Activated CD8-positive, alpha-beta T cell treated with anti-CD3 and anti-CD28 coated beads, Interleukin-2, amount 10 ng/mL, durations not matched to agents 7 days and 5 days (primary cell): ENCODE results near the gene ESYT3. TPM values are rescaled to one million over a fixed set of nuclear protein-coding genes. Genes with fewer than 3 reads are reported as not detected.
"Not testable (repeated sequence)": the region's sequence is repeated elsewhere in the genome, so short reads cannot be mapped to it uniquely, and the experiment has no call there.

Source experiments
- ATAC-seq: fragments of 150-1000 bp; cut with Tn5 transposase; one replicate; pipeline ENCODE4 v1.10.0; 2021; ENCODE audit warnings: moderate library complexity
- CTCF ChIA-PET: fragments of 350-600 bp; sonication (Branson Sonifier 250); formaldehyde crosslinking; loops from one replicate; lab custom pipeline; 2021; ENCODE audit warnings: antibody characterized with exemption; lab: Charles Lee
- POLR2A ChIA-PET: fragments of 350-600 bp; sonication (Branson Sonifier 250); formaldehyde crosslinking; loops from one replicate; lab custom pipeline; 2021; ENCODE audit warnings: antibody characterized with exemption; lab: Charles Lee
- DNase-seq: peaks from one replicate; pipeline ENCODE4 v3.0.0-alpha.2; 2020
- H3K27ac Mint-ChIP-seq: one replicate; pipeline ENCODE4 v1.8.0; 2021; ENCODE audit warnings: mild to moderate bottlenecking, mixed read lengths
- H3K27me3 Mint-ChIP-seq: one replicate; pipeline ENCODE4 v1.8.0; 2021; ENCODE audit warnings: low read depth, mixed read lengths
- H3K36me3 Mint-ChIP-seq: one replicate; pipeline ENCODE4 v1.8.0; 2021; ENCODE audit warnings: low read depth, mixed read lengths
- H3K4me1 Mint-ChIP-seq: one replicate; pipeline ENCODE4 v1.8.0; 2021; ENCODE audit warnings: low read depth, mixed read lengths
- H3K4me3 Mint-ChIP-seq: one replicate; pipeline ENCODE4 v1.8.0; 2021; ENCODE audit warnings: mild to moderate bottlenecking, mixed read lengths
- H3K9me3 Mint-ChIP-seq: one replicate; pipeline ENCODE4 v1.8.0; 2022; ENCODE audit warnings: mixed read lengths; ENCODE audit not compliant: insufficient read depth
- total RNA-seq, 2 experiments: library from RNA; stranded (reverse); gene quantifications; one replicate each; pipeline ENCODE4 v1.2.3, GENCODE V29; 2021

Gene ESYT3
- total RNA-seq, 2 experiments from 2014 or later = 0.16 to 0.18 TPM

DNA sequence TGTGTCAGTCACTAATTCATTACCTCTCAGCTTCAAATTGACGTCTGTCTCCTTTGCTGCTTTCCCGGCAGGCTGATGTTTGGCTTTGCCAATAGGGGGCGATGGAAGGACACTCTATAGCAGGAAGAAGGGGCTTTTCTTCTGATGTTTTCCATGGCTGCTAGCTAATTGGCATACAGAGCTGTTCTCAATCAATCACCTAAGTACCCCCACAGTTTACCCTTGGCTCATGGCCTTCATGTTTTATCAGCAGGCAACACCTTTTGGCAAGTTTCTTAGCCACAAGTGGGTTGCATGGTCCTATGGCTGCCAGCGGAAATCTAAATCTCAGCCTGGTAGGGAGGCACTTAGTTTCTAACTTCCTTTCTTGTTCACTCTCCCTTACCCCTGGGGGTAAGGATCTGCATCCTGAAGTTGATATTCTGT is 45.0 kb downstream of the ESYT3 start:
- POLR2A ChIA-PET = no interaction called here
- peak; percentile 60 for DNase-seq
- H3K4me1 Mint-ChIP-seq = no peaks in the 10 kb centered on the region

DNA sequence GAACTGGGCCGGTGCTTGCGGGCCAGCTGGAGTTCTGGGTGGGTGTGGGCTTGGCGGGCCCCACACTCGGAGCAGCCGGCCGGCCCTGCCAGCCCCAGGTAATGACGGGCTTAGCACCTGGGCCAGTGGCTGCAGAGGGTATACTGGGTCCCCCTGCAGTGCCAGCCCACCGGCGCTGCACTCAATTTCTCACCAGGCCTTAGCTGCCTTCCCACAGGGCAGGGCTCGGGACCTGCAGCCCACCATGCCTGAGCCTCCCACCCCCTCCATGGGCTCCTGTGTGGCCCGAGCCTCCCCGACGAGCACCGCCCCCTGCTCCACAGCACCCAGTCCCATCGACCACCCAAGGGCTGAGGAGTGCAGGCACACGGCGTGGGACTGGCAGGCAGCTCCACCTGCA is 50.3 kb downstream of the ESYT3 start:
- DNase-seq, H3K4me1 Mint-ChIP-seq, H3K27me3 Mint-ChIP-seq, POLR2A ChIA-PET, H3K27ac Mint-ChIP-seq, H3K4me3 Mint-ChIP-seq, ATAC-seq: not testable (repeated sequence)
- Mint-ChIP-seq H3K36me3 (peaks cover 11% of the 10 kb centered on the region), H3K9me3 (peaks cover 27% of the 10 kb centered on the region)
- CTCF ChIA-PET = interaction anchor here (1.7 kb wide), 1 partner anchor 109 kb away, joined by 4 read pairs; the partner anchor contains the start of gene CEP70

More for the DNA sequence above, 45.0 kb downstream of the ESYT3 start:
- ATAC-seq = peak; percentile 42
- Mint-ChIP-seq H3K4me3 (no peak overlapping the region), H3K27ac (no peak overlapping the region), H3K9me3 (no peaks in the 10 kb centered on the region), H3K36me3 (no peaks in the 10 kb centered on the region), H3K27me3 (peaks cover 8% of the 10 kb centered on the region)
- CTCF ChIA-PET = interaction anchor here (0.6 to 3.4 kb wide), 34 partner anchors 9 to 444 kb away, joined by 3 to 76 read pairs (median 4); partner anchors contain the start of gene CEP70

DNA sequence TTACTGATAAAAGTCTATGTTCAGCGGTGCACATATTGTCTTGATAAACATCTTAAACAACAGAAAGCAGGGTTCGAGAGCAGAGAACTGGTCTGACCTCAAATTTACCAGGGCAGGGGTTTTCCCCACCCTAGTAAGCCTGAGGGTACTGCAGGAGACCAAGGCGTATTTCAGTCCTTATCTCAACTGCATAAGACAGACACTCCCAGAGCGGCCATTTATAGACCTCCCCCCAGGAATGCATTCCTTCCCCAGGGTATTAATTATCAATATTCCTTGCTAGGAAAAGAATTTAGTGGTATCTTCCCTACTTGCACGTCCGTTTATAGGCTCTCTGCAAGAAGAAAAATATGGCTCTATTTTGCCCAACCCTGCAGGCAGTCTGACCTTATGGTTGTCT is 52.2 kb downstream of the ESYT3 start:
- ATAC-seq, H3K27ac Mint-ChIP-seq, H3K4me1 Mint-ChIP-seq, CTCF ChIA-PET, POLR2A ChIA-PET, H3K4me3 Mint-ChIP-seq, H3K27me3 Mint-ChIP-seq, DNase-seq: not testable (repeated sequence)
- Mint-ChIP-seq H3K9me3 (peaks cover 27% of the 10 kb centered on the region), H3K36me3 (peaks cover 11% of the 10 kb centered on the region)

DNA sequence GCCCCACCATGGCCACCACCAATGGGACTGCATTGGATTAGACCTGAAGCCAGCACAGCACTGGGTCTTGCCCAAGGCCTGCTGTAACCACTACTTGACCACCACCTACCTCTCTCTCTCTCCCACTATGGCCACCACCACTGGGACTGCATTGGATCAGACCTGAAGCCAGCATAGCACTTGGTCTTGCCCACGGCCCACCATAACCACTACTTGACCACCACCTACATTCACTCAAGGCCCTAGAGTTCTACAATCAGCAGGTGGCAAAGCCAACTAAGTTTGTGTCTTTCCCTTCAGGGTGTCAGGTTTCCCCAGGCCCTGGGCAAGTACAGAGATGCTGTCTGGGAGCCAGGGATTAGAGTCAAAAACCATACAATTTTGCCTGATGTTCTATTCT is 57.6 kb downstream of the ESYT3 start:
- Mint-ChIP-seq H3K9me3 (peaks cover 15% of the 10 kb centered on the region), H3K4me1 (no peaks in the 10 kb centered on the region), H3K27ac (no peak overlapping the region), H3K4me3 (no peak overlapping the region), H3K36me3 (peaks cover 11% of the 10 kb centered on the region), H3K27me3 (no peaks in the 10 kb centered on the region)
- POLR2A ChIA-PET = interaction anchor here (0.7 kb wide), 1 partner anchor 67 kb away, joined by 3 read pairs; no protein-coding TSS in a partner anchor
- ATAC-seq = no peak
- no peak for DNase-seq
- CTCF ChIA-PET = interaction anchor here (1.5 kb wide), 1 partner anchor 13 kb away, joined by 3 read pairs; no protein-coding TSS in a partner anchor

DNA sequence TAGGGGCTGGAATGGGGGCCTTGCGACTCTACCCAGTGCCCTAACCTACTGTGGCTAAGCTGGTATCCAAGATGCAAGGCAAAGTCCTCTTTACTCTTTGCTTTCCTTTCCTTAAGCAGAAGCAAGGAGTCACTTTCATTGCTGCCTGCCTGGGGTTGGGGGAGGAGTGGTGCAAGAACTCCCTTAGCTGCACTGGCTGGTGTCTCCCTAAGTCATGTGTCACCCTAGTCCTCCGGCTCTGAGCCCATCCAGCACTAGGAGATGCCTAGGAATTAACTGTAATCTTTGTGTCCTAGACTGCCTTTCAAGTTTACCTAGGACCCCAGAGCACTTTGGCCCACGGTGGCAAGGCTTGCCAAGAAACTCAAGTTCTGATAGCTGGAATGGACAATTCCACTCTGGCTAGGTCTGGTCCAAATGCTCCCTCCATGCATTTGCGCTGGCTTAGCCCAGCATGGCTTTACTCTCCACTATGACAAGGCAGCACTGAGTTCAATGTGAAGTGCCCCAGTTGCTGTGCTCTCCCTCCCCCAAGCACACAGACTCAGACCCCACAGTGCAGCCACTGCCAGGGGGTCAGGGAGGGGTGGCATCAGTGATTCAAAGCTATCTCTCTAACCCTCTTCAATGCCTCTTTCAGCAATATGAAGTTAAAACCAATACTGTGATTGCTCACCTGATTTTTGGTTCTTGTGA is 58.7 kb downstream of the ESYT3 start:
- CTCF ChIA-PET = interaction anchor here (1.5 kb wide), 1 partner anchor 14 kb away, joined by 3 read pairs; no protein-coding TSS in a partner anchor
- no peaks in the 10 kb centered on the region for H3K4me1 Mint-ChIP-seq
- peaks cover 11% of the 10 kb centered on the region for H3K36me3 Mint-ChIP-seq

DNA sequence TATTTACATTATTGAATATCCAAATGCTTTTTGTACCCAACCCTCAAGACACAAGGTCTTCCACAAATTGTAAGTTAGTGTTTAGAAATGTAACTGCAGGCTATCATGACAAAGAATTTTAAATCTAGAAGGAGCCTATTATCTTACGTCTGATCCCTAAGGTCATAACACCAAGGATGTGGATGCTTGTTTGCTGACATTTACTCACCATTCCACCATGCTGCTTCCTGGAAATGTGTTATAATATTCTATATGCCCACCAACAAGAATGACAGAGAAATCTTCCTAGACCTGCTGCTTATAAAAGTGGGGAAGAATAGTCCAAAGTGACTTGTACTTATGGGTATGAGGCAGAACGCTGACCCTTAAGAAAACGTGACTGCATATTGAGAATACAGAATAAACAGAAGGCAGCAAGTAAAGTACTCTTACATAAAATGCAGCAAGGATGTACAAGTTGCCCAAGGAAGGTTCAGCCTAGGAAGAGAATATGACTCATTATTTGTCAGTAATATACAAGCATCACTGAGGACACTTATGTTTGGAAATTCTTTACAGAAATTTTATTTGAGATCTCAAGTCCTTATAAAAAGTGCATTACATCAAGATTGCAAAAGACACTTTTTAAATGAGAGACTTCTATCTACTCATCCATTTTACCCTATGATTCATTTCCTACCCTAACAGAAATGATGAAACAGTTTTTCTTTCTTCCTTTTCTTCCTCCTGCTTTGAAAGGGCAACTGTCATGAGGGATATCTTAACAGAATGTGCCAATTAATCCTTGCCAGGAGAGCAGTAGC is 59.6 kb downstream of the ESYT3 start:
- ATAC-seq (no peak), DNase-seq (no peak)
- no peaks in the 10 kb centered on the region for H3K27me3 Mint-ChIP-seq
- no peak overlapping the region for H3K4me3 Mint-ChIP-seq
- no peak overlapping the region for H3K27ac Mint-ChIP-seq
- POLR2A ChIA-PET = no interaction called here
- peaks cover 9% of the 10 kb centered on the region for H3K36me3 Mint-ChIP-seq
- H3K4me1 Mint-ChIP-seq = no peaks in the 10 kb centered on the region
- H3K9me3 Mint-ChIP-seq = peaks cover under 1% of the 10 kb centered on the region
- CTCF ChIA-PET = no interaction called here

More for the DNA sequence above, 58.7 kb downstream of the ESYT3 start:
- POLR2A ChIA-PET = interaction anchor here (0.7 kb wide), 1 partner anchor 66 kb away, joined by 3 read pairs; no protein-coding TSS in a partner anchor
- ATAC-seq (no peak), DNase-seq (no peak)
- Mint-ChIP-seq H3K9me3 (peaks cover 5% of the 10 kb centered on the region), H3K4me3 (no peak overlapping the region), H3K27ac (no peak overlapping the region), H3K27me3 (no peaks in the 10 kb centered on the region)

DNA sequence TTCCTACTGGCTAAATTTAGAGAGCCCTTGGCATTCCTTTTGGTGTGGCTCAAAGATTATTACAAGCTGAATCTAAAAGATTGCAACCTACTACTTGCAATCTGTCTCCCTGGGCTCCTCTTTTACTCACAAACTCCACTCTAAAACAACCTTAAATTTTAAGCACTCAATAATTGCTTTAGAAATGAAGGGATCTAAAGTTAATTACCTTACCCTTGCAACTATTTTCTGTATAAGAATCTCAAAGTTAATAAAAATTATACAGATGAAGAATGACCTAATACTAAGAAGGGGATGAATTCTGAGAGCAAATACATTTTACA is 60.2 kb downstream of the ESYT3 start:
- peaks cover 10% of the 10 kb centered on the region for H3K36me3 Mint-ChIP-seq
- no peaks in the 10 kb centered on the region for H3K4me1 Mint-ChIP-seq
- POLR2A ChIA-PET = no interaction called here
- no peaks in the 10 kb centered on the region for H3K27me3 Mint-ChIP-seq
- DNase-seq (no peak), ATAC-seq (no peak)
- no peaks in the 10 kb centered on the region for H3K9me3 Mint-ChIP-seq
- H3K4me3 Mint-ChIP-seq = no peak overlapping the region
- CTCF ChIA-PET = no interaction called here
- no peak overlapping the region for H3K27ac Mint-ChIP-seq

DNA sequence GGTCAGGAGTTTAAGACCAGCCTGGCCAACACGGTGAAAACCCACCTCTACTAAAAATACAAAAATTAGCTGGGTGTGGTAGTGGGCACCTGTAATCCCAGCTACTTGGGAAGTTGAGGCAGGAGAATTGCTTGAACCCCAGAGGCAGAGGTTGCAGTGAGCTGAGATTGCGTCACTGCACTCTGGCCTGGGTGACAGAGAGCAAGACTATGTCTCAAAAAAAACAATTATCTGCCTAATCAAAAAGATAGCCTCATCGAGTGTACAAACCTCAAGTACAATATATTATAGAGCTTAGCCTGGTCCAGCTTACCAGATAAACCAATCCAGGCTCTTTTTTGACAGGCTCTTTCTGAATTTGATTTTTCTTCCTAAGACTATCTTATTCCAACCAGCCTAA is 61.2 kb downstream of the ESYT3 start:
- ATAC-seq, H3K4me3 Mint-ChIP-seq, H3K4me1 Mint-ChIP-seq, H3K27me3 Mint-ChIP-seq, H3K9me3 Mint-ChIP-seq, POLR2A ChIA-PET, H3K27ac Mint-ChIP-seq, DNase-seq: not testable (repeated sequence)
- peaks cover 12% of the 10 kb centered on the region for H3K36me3 Mint-ChIP-seq
- CTCF ChIA-PET = interaction anchor here (0.9 to 2.3 kb wide), 3 partner anchors 16 to 420 kb away, joined by 3 to 10 read pairs (median 4); partner anchors contain the start of gene CEP70

DNA sequence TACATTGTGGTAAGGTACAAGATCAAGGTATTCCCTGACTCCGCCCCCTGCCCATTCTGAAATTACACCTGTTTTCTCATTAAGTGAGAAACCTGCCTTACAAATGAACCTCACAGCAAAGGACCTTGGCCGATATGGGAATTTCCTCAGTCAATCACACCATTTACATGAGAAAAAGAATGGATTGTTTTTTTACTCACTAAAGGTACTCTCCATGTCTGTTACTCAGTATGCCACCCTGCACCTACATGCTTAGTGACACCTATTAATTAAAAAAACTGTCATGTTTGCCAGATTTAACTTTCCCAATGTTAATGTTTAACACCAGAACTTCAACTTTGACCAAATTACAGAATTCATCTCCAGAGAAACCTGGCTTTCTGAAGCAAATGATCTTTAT is 62.0 kb downstream of the ESYT3 start:
- no peak overlapping the region for H3K27ac Mint-ChIP-seq
- ChIA-PET POLR2A (no interaction called here), CTCF (interaction anchor here (0.9 to 2.3 kb wide), 3 partner anchors 17 to 419 kb away, joined by 3 to 10 read pairs (median 4); partner anchors contain the start of gene CEP70)
- no peaks in the 10 kb centered on the region for H3K9me3 Mint-ChIP-seq
- DNase-seq = no peak
- no peak overlapping the region for H3K4me3 Mint-ChIP-seq
- H3K4me1 Mint-ChIP-seq = no peaks in the 10 kb centered on the region
- ATAC-seq = no peak
- H3K27me3 Mint-ChIP-seq = no peaks in the 10 kb centered on the region
- H3K36me3 Mint-ChIP-seq = peaks cover 12% of the 10 kb centered on the region

DNA sequence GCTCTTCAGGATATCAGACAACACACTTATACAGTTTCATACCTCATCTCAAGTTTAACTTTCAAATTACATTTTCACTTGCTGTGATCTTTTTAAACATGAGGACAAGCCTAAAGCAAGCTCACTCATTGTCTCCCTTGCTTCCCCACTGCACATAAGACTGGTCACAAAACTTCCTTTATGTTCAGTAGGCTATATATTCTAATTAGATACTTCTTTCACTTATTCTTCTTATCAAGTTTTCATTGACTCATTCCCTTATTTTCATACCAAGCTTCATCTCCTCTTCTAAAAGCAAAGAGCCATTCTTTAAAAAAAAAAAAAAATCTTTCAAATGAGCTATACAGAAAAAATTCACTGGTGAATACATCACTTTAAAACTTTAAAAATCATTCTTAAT is 62.6 kb downstream of the ESYT3 start:
- Mint-ChIP-seq H3K27me3 (no peaks in the 10 kb centered on the region), H3K36me3 (peaks cover 12% of the 10 kb centered on the region), H3K4me1 (no peaks in the 10 kb centered on the region), H3K4me3 (no peak overlapping the region), H3K27ac (no peak overlapping the region), H3K9me3 (no peaks in the 10 kb centered on the region)
- ATAC-seq (no peak), DNase-seq (no peak)
- CTCF ChIA-PET = interaction anchor here (2.3 kb wide), 1 partner anchor 18 kb away, joined by 10 read pairs; no protein-coding TSS in a partner anchor
- POLR2A ChIA-PET = no interaction called here

DNA sequence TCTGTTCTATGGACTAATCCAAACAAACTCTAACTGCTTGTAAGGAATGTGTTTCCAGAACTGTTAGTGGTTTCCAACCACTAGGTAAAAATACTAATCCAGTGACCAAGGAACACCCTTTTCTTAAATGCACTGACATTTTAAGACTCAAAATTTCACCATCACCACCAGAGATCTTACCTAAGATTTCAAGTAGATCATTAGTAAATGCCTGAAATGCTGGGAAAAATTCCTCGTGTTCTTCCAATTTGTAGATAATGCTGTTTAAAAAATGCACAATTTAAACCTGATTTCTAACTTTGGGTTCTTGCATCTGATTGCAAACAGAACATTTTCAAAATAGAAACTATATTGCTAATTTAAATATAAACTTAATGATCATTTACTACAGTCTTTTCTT is 63.4 kb downstream of the ESYT3 start:
- Mint-ChIP-seq H3K9me3 (no peaks in the 10 kb centered on the region), H3K27ac (no peak overlapping the region), H3K4me1 (no peaks in the 10 kb centered on the region), H3K4me3 (no peak overlapping the region), H3K27me3 (no peaks in the 10 kb centered on the region), H3K36me3 (peaks cover 15% of the 10 kb centered on the region)
- no peak for DNase-seq
- ChIA-PET POLR2A (no interaction called here), CTCF (no interaction called here)
- no peak for ATAC-seq
